NCI-H82 (cell line): ENCODE results near the gene IL10.

Experiments used
- DNase-seq: peaks from one replicate; lab custom pipeline; 2025; lab: John Stamatoyannopoulos, UW

The IL10 gene

GRCh38 chr1:206734499-206735142 lies 37.7 kb downstream of the IL10 start:
- peak; percentile 66 for DNase-seq

DNA sequence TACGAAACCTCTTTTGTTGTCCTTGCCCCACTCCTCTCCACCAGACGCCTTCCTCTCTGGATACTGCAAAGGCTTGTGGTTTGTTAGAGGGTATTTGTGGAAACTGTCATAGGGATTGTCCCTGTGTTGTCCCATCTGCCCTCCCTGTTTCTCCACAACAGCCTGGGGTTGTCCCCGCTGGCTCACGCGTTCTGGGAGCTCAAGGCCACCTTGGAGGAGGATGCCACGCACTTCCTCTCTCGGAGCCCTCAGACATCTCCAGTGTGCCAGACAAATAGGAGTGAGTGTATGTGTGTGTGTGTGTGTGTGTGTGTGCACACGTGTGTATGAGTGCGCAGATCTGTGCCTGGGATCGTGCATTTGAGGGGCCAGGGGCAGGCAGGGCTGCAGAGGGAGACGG lies 39.3 kb downstream of the IL10 start:
- no peak for DNase-seq

GRCh38 chr1:206732508-206732907 lies 39.8 kb downstream of the IL10 start:
- DNase-seq, result no peak

DNA sequence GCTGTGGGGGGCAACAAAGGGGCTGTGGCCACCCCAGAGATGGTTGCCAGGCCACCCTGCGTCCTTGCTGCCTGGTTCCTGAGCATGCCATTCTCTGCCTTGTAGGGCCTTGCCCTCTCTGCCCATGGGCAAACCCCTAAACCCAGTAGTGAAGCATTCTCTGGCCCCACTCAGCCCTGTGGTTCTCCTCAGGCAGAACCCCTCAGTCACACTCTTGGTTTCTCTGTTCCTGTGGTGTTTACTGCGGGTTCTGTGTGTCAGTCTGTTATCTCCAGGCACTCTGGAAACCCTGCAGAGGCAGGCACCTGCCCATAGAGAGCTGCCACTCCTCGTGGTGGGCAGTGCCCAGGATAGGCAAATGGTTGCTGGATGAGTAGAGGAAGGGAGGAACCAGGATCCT lies 42.8 kb downstream of the IL10 start:
- no peak for DNase-seq

- DNase-seq, result no peak
These were observed 43.2 kb downstream of the IL10 start for GRCh38 chr1:206729050-206729449.

GRCh38 chr1:206728697-206728987 lies 43.7 kb downstream of the IL10 start:
- DNase-seq, result no peak

DNA sequence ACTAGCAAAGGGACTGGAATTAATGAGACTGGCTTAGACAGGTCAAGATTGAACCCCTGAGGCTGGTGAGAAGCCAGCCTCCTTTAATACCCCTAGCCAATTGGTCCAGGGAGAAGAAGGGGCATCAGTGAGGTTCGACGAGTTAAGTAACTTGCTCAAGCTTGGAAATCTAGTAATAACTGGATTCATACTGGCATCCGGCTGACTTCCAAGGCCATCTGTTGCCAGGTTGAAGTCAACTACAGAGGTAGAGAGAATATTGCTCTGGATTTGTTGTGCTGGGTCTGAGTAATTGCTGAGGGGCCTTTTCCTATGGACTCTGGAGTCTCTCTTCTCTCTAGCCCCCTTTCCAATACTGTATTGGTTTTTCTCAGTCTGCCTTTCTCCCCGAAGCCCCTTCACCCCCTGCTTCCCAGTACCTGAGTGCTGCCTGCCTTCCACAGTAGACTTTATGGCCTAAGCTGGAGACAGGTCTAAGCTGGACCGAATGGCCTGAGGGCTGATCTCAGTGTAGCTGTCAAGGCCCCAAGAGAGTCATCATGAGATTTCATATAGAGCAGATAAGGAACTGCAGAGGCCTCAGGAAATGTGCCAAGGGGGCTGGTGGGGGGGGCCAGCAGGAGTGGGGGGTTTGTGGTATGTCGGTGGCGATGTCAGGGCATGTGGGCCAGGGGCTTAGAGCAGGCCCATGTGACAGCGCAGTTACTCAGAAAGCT lies 44.2 kb downstream of the IL10 start:
- DNase-seq, result peak; percentile 49

- DNase-seq, result peak; percentile 61
These were observed 47.0 kb downstream of the IL10 start for GRCh38 chr1:206725109-206725963.

- DNase-seq, result no peak
These were observed 48.4 kb downstream of the IL10 start for GRCh38 chr1:206723805-206724472.

DNA sequence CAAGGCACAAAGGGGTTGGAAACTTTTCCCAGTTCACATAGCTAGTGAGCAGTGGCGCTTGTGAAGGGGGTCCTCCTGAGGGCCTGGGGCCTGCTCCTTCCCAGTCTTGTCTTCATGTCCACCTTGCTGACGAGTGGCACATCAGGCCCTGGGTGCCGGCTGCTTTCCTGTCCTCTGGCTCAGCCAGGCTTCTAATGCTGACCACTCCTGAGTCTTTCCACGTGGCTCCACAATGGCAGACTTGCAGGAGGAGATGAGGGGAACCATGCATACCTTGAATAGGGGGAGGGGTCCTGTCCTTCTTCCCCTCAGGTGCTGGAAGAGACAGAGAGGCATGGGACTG lies 48.9 kb downstream of the IL10 start:
- no peak for DNase-seq

DNA sequence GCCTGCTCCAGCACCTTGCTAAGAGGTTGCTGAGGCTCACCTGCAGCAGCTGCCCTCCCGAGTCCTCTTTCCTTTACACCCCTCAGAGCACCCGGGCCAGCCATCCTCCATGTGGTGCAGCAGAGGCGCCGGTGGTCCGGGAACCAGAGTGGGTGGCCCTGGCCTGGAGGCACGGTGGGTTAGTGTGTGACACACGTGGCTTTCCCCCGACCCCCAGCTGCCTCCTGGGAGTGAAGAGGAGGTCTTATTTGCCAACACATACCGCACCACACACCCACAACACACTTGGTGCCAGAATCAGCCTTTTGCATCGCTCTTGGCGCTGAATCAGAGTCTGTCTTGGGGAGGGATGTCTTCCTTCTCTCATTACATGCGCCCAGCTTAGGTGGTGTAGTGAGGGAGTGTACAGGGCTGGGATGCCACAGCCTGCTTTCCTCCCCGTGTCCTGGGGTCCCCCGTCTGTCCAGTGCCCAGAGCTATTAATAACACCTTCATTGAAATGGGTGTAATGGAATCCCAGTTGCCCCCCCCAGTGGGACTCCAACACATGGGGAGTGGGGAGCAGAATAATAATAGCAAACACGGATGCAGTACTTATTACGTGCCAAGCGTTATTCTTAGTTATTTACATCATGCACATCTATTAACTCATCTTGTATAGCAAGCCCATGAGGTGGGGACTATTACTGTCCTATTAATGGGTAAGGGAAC lies 49.4 kb downstream of the IL10 start:
- no peak for DNase-seq

GRCh38 chr1:206721454-206721853 lies 50.8 kb downstream of the IL10 start:
- DNase-seq, result no peak

- DNase-seq, result no peak
These were observed 53.0 kb downstream of the IL10 start for GRCh38 chr1:206719169-206719839.

- DNase-seq, result no peak
These were observed 54.7 kb downstream of the IL10 start for GRCh38 chr1:206717674-206717989.
